ENCODE measurements around the gene ZNF714.

The ZNF714 gene

DNA sequence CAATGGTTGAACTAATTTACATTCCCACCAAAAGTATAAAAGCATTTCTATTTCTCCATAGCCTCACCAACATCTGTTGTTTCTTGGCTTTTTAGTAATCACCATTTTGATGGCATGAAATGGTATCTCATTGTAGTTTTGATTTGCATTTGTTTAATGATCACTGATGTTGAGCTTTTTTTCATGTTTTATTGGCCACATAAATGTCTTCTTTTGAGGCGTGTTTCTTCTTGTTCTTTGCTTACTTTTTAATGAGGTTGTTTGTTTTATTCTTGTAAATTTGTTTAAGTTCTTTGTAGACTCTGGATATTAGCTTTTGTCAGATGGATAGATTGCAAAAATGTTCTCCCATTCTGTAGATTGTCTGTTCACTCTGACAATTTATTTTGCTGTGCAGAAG lies 28.2 kb downstream of the ZNF714 start:
- no peak for TF ChIP-seq FOXP2 (optimal IDR thresholded peaks at IDR 0.05; ENCODE audit: borderline replicate concordance, extremely low read depth, extremely low read length, insufficient read depth)
- TF ChIP-seq POLR2AphosphoS5 (IDR thresholded peaks at IDR 0.05; ENCODE audit: low read depth, low read length) = no peak
- TF ChIP-seq, protein P1, sequence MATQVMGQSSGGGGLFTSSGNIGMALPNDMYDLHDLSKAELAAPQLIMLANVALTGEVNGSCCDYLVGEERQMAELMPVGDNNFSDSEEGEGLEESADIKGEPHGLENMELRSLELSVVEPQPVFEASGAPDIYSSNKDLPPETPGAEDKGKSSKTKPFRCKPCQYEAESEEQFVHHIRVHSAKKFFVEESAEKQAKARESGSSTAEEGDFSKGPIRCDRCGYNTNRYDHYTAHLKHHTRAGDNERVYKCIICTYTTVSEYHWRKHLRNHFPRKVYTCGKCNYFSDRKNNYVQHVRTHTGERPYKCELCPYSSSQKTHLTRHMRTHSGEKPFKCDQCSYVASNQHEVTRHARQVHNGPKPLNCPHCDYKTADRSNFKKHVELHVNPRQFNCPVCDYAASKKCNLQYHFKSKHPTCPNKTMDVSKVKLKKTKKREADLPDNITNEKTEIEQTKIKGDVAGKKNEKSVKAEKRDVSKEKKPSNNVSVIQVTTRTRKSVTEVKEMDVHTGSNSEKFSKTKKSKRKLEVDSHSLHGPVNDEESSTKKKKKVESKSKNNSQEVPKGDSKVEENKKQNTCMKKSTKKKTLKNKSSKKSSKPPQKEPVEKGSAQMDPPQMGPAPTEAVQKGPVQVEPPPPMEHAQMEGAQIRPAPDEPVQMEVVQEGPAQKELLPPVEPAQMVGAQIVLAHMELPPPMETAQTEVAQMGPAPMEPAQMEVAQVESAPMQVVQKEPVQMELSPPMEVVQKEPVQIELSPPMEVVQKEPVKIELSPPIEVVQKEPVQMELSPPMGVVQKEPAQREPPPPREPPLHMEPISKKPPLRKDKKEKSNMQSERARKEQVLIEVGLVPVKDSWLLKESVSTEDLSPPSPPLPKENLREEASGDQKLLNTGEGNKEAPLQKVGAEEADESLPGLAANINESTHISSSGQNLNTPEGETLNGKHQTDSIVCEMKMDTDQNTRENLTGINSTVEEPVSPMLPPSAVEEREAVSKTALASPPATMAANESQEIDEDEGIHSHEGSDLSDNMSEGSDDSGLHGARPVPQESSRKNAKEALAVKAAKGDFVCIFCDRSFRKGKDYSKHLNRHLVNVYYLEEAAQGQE (IDR thresholded peaks at IDR 0.05; ENCODE audit: insufficient read depth in 1 of 2, low read depth in 2 of 2, low read length in 2 of 2) = no peak
- no peak for TF ChIP-seq SIN3A (IDR thresholded peaks at IDR 0.05; ENCODE audit: borderline replicate concordance, insufficient read depth, low read length)
- TF ChIP-seq TAF1 (IDR thresholded peaks at IDR 0.05; ENCODE audit: borderline replicate concordance, insufficient read depth, low read length) = no peak

DNA sequence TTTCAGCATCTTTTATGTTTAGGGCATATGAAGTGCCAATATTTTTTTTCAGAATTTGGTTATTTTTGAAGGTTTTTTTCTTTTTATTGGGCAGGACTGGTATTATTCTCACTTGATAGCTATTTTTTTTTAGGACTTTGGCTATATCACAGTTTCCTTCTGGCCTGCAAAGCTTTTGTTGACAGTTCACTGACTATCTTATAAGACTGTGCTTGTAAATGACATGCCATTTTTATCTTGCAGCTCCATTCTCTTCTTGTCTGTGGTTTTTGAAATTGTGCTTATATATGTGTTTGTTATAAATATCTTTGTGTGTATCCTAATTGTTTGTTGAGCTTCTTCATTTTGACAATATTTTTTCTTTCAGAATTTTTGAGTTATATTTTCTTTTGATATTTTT lies 33.4 kb downstream of the ZNF714 start:
- TF ChIP-seq, protein P1 (IDR thresholded peaks at IDR 0.05; ENCODE audit: insufficient read depth in 1 of 2, low read depth in 2 of 2, low read length in 2 of 2) = no peak
- TF ChIP-seq TAF1 (IDR thresholded peaks at IDR 0.05; ENCODE audit: borderline replicate concordance, insufficient read depth, low read length) = no peak
- TF ChIP-seq POLR2AphosphoS5 (IDR thresholded peaks at IDR 0.05; ENCODE audit: low read depth, low read length) = no peak
- no peak for TF ChIP-seq FOXP2 (optimal IDR thresholded peaks at IDR 0.05; ENCODE audit: borderline replicate concordance, extremely low read depth, extremely low read length, insufficient read depth)
- TF ChIP-seq SIN3A (IDR thresholded peaks at IDR 0.05; ENCODE audit: borderline replicate concordance, insufficient read depth, low read length) = no peak

DNA sequence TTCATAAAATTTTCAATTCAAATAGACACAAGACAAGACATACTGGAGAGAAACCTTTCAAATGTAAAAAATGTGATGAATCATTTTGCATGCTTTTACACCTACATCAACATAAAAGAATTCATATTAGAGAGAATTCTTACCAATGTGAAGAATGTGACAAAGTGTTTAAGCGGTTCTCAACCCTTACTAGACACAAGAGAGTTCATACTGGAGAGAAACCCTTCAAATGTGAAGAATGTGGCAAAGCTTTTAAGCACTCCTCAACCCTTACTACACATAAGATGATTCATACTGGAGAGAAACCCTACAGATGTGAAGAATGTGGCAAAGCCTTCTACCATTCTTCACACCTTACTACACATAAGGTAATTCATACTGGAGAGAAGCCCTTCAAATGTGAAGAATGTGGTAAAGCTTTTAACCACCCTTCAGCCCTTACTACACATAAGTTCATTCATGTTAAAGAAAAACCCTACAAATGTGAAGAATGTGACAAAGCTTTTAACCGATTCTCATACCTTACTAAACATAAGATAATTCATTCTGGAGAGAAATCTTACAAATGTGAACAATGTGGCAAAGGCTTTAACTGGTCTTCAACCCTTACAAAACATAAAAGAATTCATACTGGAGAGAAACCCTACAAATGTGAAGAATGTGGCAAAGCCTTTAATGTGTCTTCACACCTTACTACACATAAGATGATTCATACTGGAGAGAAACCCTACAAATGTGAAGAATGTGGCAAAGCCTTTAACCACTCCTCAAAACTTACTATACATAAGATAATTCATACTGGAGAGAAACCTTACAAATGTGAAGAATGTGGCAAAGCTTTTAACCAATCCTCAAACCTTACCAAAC lies 35.3 kb downstream of the ZNF714 start:
- TF ChIP-seq SIN3A (IDR thresholded peaks at IDR 0.05; ENCODE audit: borderline replicate concordance, insufficient read depth, low read length) (no peak), POLR2AphosphoS5 (IDR thresholded peaks at IDR 0.05; ENCODE audit: low read depth, low read length) (no peak)

DNA sequence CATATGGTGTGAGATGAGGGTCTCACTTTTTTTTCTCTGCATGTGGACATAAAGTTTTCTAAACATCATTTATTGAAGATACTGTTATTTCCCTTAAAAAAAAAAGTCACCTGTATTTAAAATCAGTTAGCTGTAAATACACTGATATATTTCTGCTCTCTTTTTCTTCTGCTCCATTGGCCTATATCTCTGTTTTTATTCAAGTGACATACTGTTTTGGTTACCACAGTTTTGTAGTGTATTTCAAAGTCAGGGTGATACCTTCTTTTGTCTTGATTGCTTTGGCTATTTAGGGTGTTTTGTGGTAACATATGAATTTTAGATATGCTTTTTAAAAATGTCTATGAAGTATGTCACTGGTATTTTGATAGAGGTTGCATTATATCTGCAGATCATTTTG lies 44.1 kb downstream of the ZNF714 start:
- TF ChIP-seq FOXP2 (optimal IDR thresholded peaks at IDR 0.05; ENCODE audit: borderline replicate concordance, extremely low read depth, extremely low read length, insufficient read depth) (no peak), POLR2AphosphoS5 (IDR thresholded peaks at IDR 0.05; ENCODE audit: low read depth, low read length) (no peak), TAF1 (IDR thresholded peaks at IDR 0.05; ENCODE audit: borderline replicate concordance, insufficient read depth, low read length) (no peak), SIN3A (IDR thresholded peaks at IDR 0.05; ENCODE audit: borderline replicate concordance, insufficient read depth, low read length) (no peak)
- TF ChIP-seq, protein P1 (IDR thresholded peaks at IDR 0.05; ENCODE audit: insufficient read depth in 1 of 2, low read depth in 2 of 2, low read length in 2 of 2) = no peak

DNA sequence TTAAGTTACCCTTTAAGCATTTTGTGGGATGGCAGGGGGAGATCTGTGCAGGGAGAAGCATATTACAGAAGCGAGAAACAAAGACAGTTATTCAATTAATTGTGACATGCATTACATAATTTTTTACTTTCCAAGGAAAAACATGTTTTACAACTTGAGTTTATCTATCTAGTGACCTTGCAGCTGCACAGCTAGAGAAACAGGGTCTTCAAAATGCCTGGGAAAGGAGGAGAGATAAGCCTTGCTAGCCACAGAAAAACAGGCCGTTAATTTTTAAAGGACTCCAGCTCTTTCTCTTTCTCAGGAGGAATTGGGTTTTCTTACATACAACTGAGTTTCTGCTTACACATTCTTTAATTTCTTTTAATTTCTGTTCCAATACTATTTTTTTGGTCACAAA lies 45.0 kb downstream of the ZNF714 start:
- no peak for TF ChIP-seq SIN3A (IDR thresholded peaks at IDR 0.05; ENCODE audit: borderline replicate concordance, insufficient read depth, low read length)
- TF ChIP-seq POLR2AphosphoS5 (IDR thresholded peaks at IDR 0.05; ENCODE audit: low read depth, low read length) = no peak
- TF ChIP-seq TAF1 (IDR thresholded peaks at IDR 0.05; ENCODE audit: borderline replicate concordance, insufficient read depth, low read length) = no peak
- no peak for TF ChIP-seq FOXP2 (optimal IDR thresholded peaks at IDR 0.05; ENCODE audit: borderline replicate concordance, extremely low read depth, extremely low read length, insufficient read depth)
- TF ChIP-seq, protein P1 (IDR thresholded peaks at IDR 0.05; ENCODE audit: insufficient read depth in 1 of 2, low read depth in 2 of 2, low read length in 2 of 2) = no peak

Data from PFSK-1 (cell line).